ENCODE data around the gene TMEM202. TPM values are rescaled to one million over a fixed set of nuclear protein-coding genes. Genes with fewer than 3 reads are reported as not detected.
"Not testable (repeated sequence)": the region's sequence is repeated elsewhere in the genome, so short reads cannot be mapped to it uniquely, and the experiment has no call there.

TMEM202 gene
- total RNA-seq, 1 donor from 2014 or later, result not detected

GRCh38 chr15:72437650-72438316, 39.7 kb downstream of the TMEM202 start:
- no peaks in the 10 kb centered on the region for H3K36me3 ChIP-seq (ENCODE audit: control insufficient read depth, insufficient read depth, low read length)
- no peak overlapping the region for H3K4me3 ChIP-seq (ENCODE audit: low read depth, low read length)
- TF ChIP-seq CTCF (IDR thresholded peaks at IDR 0.05; ENCODE audit: insufficient read depth, low read length, poor library complexity, severe bottlenecking), result no peak
- DNase-seq (ENCODE audit: low read depth), result no peak
- H3K27me3 ChIP-seq (ENCODE audit: control insufficient read depth, insufficient read depth, low read length), result no peaks in the 10 kb centered on the region

GRCh38 chr15:72442848-72443247, 44.7 kb downstream of the TMEM202 start:
- DNase-seq (ENCODE audit: low read depth), result not testable (repeated sequence)

GRCh38 chr15:72445426-72445825, 47.3 kb downstream of the TMEM202 start:
- no peaks in the 10 kb centered on the region for H3K36me3 ChIP-seq (ENCODE audit: control insufficient read depth, insufficient read depth, low read length)
- no peaks in the 10 kb centered on the region for H3K27me3 ChIP-seq (ENCODE audit: control insufficient read depth, insufficient read depth, low read length)
- DNase-seq (ENCODE audit: low read depth), result no peak
- H3K4me3 ChIP-seq (ENCODE audit: low read depth, low read length), result no peak overlapping the region
- TF ChIP-seq CTCF (IDR thresholded peaks at IDR 0.05; ENCODE audit: insufficient read depth, low read length, poor library complexity, severe bottlenecking), result no peak

More at GRCh38 chr15:72442848-72443247, 44.7 kb downstream of the TMEM202 start:
- not testable (repeated sequence) for H3K36me3 ChIP-seq (ENCODE audit: control insufficient read depth, insufficient read depth, low read length); H3K4me3 ChIP-seq (ENCODE audit: low read depth, low read length); H3K27me3 ChIP-seq (ENCODE audit: control insufficient read depth, insufficient read depth, low read length)

GRCh38 chr15:72450805-72451204, 52.7 kb downstream of the TMEM202 start:
- Histone ChIP-seq H3K4me3 (ENCODE audit: low read depth, low read length) (no peak overlapping the region), H3K27me3 (ENCODE audit: control insufficient read depth, insufficient read depth, low read length) (no peaks in the 10 kb centered on the region), H3K36me3 (ENCODE audit: control insufficient read depth, insufficient read depth, low read length) (no peaks in the 10 kb centered on the region)
- TF ChIP-seq CTCF (IDR thresholded peaks at IDR 0.05; ENCODE audit: insufficient read depth, low read length, poor library complexity, severe bottlenecking), result no peak
- DNase-seq (ENCODE audit: low read depth), result no peak

GRCh38 chr15:72451224-72451623, 53.1 kb downstream of the TMEM202 start:
- no peak for TF ChIP-seq CTCF (IDR thresholded peaks at IDR 0.05; ENCODE audit: insufficient read depth, low read length, poor library complexity, severe bottlenecking)

GRCh38 chr15:72456684-72457083, 58.6 kb downstream of the TMEM202 start:
- no peak for TF ChIP-seq CTCF (IDR thresholded peaks at IDR 0.05; ENCODE audit: insufficient read depth, low read length, poor library complexity, severe bottlenecking)
- Histone ChIP-seq H3K36me3 (ENCODE audit: control insufficient read depth, insufficient read depth, low read length) (no peaks in the 10 kb centered on the region), H3K27me3 (ENCODE audit: control insufficient read depth, insufficient read depth, low read length) (no peaks in the 10 kb centered on the region), H3K4me3 (ENCODE audit: low read depth, low read length) (no peak overlapping the region)
- no peak for DNase-seq (ENCODE audit: low read depth)

More at GRCh38 chr15:72451224-72451623, 53.1 kb downstream of the TMEM202 start:
- DNase-seq (ENCODE audit: low read depth), result no peak
- Histone ChIP-seq H3K4me3 (ENCODE audit: low read depth, low read length) (no peak overlapping the region), H3K27me3 (ENCODE audit: control insufficient read depth, insufficient read depth, low read length) (no peaks in the 10 kb centered on the region), H3K36me3 (ENCODE audit: control insufficient read depth, insufficient read depth, low read length) (no peaks in the 10 kb centered on the region)

Other genes starting within 250 kb of the TMEM202 start
- 0.89 and 2.4 TPM in 2 replicates for gene GRAMD2A, start 200.5 kb upstream of the TMEM202 start, total RNA-seq
- gene PKM, start 167.1 kb upstream of the TMEM202 start, total RNA-seq, result 879 and 883 TPM in 2 replicates
- 45.0 and 45.7 TPM in 2 replicates for gene PARP6, start 125.8 kb upstream of the TMEM202 start, total RNA-seq
- 0.29 and 0.41 TPM in 2 replicates for gene CELF6, start 78.1 kb upstream of the TMEM202 start, total RNA-seq
- 135 and 136 TPM in 2 replicates for gene HEXA, start 22.3 kb upstream of the TMEM202 start, total RNA-seq
- 51.1 and 54.9 TPM in 2 replicates for gene ARIH1, start 76.0 kb downstream of the TMEM202 start, total RNA-seq